Measurements from ENCODE around the gene MATR3. TPM values are rescaled to one million over a fixed set of nuclear protein-coding genes. Genes with fewer than 3 reads are reported as not detected.
A peak's percentile ranks its signal among the peaks of the same experiment; 100 is the strongest.

The MATR3 gene
- total and polyA plus RNA-seq, 2 donors (not counting 1 experiment from before 2014, with no cell fraction given): 175 to 183 TPM

GRCh38 chr5:139369181-139369580 lies 75.6 kb downstream of the MATR3 start:
- TF ChIP-seq, protein P1, sequence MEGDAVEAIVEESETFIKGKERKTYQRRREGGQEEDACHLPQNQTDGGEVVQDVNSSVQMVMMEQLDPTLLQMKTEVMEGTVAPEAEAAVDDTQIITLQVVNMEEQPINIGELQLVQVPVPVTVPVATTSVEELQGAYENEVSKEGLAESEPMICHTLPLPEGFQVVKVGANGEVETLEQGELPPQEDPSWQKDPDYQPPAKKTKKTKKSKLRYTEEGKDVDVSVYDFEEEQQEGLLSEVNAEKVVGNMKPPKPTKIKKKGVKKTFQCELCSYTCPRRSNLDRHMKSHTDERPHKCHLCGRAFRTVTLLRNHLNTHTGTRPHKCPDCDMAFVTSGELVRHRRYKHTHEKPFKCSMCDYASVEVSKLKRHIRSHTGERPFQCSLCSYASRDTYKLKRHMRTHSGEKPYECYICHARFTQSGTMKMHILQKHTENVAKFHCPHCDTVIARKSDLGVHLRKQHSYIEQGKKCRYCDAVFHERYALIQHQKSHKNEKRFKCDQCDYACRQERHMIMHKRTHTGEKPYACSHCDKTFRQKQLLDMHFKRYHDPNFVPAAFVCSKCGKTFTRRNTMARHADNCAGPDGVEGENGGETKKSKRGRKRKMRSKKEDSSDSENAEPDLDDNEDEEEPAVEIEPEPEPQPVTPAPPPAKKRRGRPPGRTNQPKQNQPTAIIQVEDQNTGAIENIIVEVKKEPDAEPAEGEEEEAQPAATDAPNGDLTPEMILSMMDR (conservative IDR thresholded peaks at IDR 0.05 in 1 of 2, IDR thresholded peaks at IDR 0.05 in 1 of 2; ENCODE audit: low read depth in 1 of 2, low read length in 2 of 2): no peak
- TF ChIP-seq EZH2 (IDR thresholded peaks at IDR 0.05; ENCODE audit: low read length, missing control alignments): no peak
- no peak overlapping the region for H3K27ac ChIP-seq (ENCODE audit: insufficient read depth, low read length)
- no peaks in the 10 kb centered on the region for H3K27me3 ChIP-seq (ENCODE audit: control insufficient read depth, insufficient read depth, low read length)
- H3K4me1 ChIP-seq (ENCODE audit: control insufficient read depth, extremely low read depth, insufficient read depth, low read length): no peaks in the 10 kb centered on the region
- H2AFZ ChIP-seq (ENCODE audit: low read length): no peak overlapping the region
- H3K36me3 ChIP-seq (ENCODE audit: control insufficient read depth, insufficient read depth, low read length): peaks cover 2% of the 10 kb centered on the region
- no peaks in the 10 kb centered on the region for H3K79me2 ChIP-seq (ENCODE audit: control insufficient read depth, insufficient read depth, low read length)
- H3K9ac ChIP-seq (ENCODE audit: insufficient read depth, low read length): no peak overlapping the region
- no peaks in the 10 kb centered on the region for H4K20me1 ChIP-seq (ENCODE audit: control insufficient read depth, extremely low read depth, insufficient read depth, low read length)
- no peak overlapping the region for H3K4me3 ChIP-seq (replicated peaks in 1 of 4; ENCODE audit: control extremely low read depth in 1 of 4, insufficient read depth in 1 of 4, low read depth in 3 of 4, low read length in 4 of 4)
- peak; percentile 70 to 82 for DNase-seq (ENCODE audit: low read depth in 2 of 2)
- H3K9me3 ChIP-seq (ENCODE audit: control insufficient read depth, insufficient read depth, low read depth, low read length): no peaks in the 10 kb centered on the region
- peak overlapping the region; percentile 8 for H3K4me2 ChIP-seq (ENCODE audit: extremely low read depth, insufficient read depth, low read length)

GRCh38 chr5:139371482-139372435 lies 78.2 kb downstream of the MATR3 start:
- no peaks in the 10 kb centered on the region for H3K9me3 ChIP-seq (ENCODE audit: control insufficient read depth, insufficient read depth, low read depth, low read length)
- peaks cover under 1% of the 10 kb centered on the region for H3K36me3 ChIP-seq (ENCODE audit: control insufficient read depth, insufficient read depth, low read length)
- H2AFZ ChIP-seq (ENCODE audit: low read length): no peak overlapping the region
- DNase-seq (ENCODE audit: low read depth in 2 of 2): peak in 1 of 2 donors; percentile 76
- H3K4me1 ChIP-seq (ENCODE audit: control insufficient read depth, extremely low read depth, insufficient read depth, low read length): no peaks in the 10 kb centered on the region
- H3K27ac ChIP-seq (ENCODE audit: insufficient read depth, low read length): no peak overlapping the region
- no peaks in the 10 kb centered on the region for H3K79me2 ChIP-seq (ENCODE audit: control insufficient read depth, insufficient read depth, low read length)
- no peaks in the 10 kb centered on the region for H3K27me3 ChIP-seq (ENCODE audit: control insufficient read depth, insufficient read depth, low read length)
- no peak overlapping the region for H3K9ac ChIP-seq (ENCODE audit: insufficient read depth, low read length)
- no peak overlapping the region for H3K4me3 ChIP-seq (replicated peaks in 1 of 4; ENCODE audit: control extremely low read depth in 1 of 4, insufficient read depth in 1 of 4, low read depth in 3 of 4, low read length in 4 of 4)
- no peak for TF ChIP-seq EZH2 (IDR thresholded peaks at IDR 0.05; ENCODE audit: low read length, missing control alignments)
- TF ChIP-seq, protein P1 (conservative IDR thresholded peaks at IDR 0.05 in 1 of 2, IDR thresholded peaks at IDR 0.05 in 1 of 2; ENCODE audit: low read depth in 1 of 2, low read length in 2 of 2): no peak
- H3K4me2 ChIP-seq (ENCODE audit: extremely low read depth, insufficient read depth, low read length): no peak overlapping the region
- no peaks in the 10 kb centered on the region for H4K20me1 ChIP-seq (ENCODE audit: control insufficient read depth, extremely low read depth, insufficient read depth, low read length)

DNA sequence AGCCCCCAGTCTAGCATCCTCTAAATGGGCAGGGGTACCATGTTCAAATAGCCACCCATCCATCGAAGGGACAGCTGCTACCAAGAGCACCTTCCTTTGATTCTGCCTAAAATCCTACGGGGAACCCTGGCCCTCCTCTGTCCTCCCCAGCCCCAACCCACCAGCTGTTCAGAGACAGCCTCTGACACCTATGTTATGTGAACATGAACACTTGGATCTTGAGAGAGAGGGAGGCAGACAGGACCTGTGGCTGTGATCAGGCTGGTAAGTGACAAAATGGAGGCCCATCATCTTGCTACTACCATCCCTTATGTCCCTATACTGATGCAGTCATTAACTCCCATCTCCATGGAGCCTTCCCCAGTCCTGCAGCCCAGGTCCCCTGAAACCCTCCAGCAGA lies 81.4 kb downstream of the MATR3 start:
- TF ChIP-seq, protein P1 (conservative IDR thresholded peaks at IDR 0.05 in 1 of 2, IDR thresholded peaks at IDR 0.05 in 1 of 2; ENCODE audit: low read depth in 1 of 2, low read length in 2 of 2): no peak
- TF ChIP-seq EZH2 (IDR thresholded peaks at IDR 0.05; ENCODE audit: low read length, missing control alignments): no peak
- Histone ChIP-seq H3K27ac (ENCODE audit: insufficient read depth, low read length) (no peak overlapping the region), H3K9me3 (ENCODE audit: control insufficient read depth, insufficient read depth, low read depth, low read length) (no peaks in the 10 kb centered on the region), H3K9ac (ENCODE audit: insufficient read depth, low read length) (no peak overlapping the region), H3K4me2 (ENCODE audit: extremely low read depth, insufficient read depth, low read length) (no peak overlapping the region), H3K27me3 (ENCODE audit: control insufficient read depth, insufficient read depth, low read length) (no peaks in the 10 kb centered on the region), H3K36me3 (ENCODE audit: control insufficient read depth, insufficient read depth, low read length) (no peaks in the 10 kb centered on the region), H3K4me1 (ENCODE audit: control insufficient read depth, extremely low read depth, insufficient read depth, low read length) (no peaks in the 10 kb centered on the region), H3K4me3 (replicated peaks in 1 of 4; ENCODE audit: control extremely low read depth in 1 of 4, insufficient read depth in 1 of 4, low read depth in 3 of 4, low read length in 4 of 4) (no peak overlapping the region), H3K79me2 (ENCODE audit: control insufficient read depth, insufficient read depth, low read length) (no peaks in the 10 kb centered on the region), H2AFZ (ENCODE audit: low read length) (no peak overlapping the region), H4K20me1 (ENCODE audit: control insufficient read depth, extremely low read depth, insufficient read depth, low read length) (no peaks in the 10 kb centered on the region)
- no peak for DNase-seq (ENCODE audit: low read depth in 2 of 2)

Data from fibroblast of lung (primary cell).